Measurements from ENCODE around the gene BLM.

- TF ChIP-seq POLR2AphosphoS5 (IDR thresholded peaks at IDR 0.05), result no peak
- no peak for TF ChIP-seq CTCF (IDR thresholded peaks at IDR 0.05)
- no peak for TF ChIP-seq POLR2A (IDR thresholded peaks at IDR 0.05)
Measured at GRCh38 chr15:90703455-90703854, 13.7 kb upstream of the BLM start.

Data from breast epithelium (tissue), 3 donors.